T-cell (primary cell): Measurements from ENCODE around the gene SPSB3. TPM values are rescaled to one million over a fixed set of nuclear protein-coding genes. Genes with fewer than 3 reads are reported as not detected.

Source experiments
- ATAC-seq, 4 experiments: fragments of 200-7000 bp in 3 of 4; fragments of 150-1000 bp in 1 of 4; cut with Tn5 transposase; replicated peaks in 1 of 4; 1 replicate in 3 of 4; 2 replicates in 1 of 4; pipeline ENCODE4 v1.10.0; 2021; ENCODE audit warnings: moderate library complexity in 3 of 4, mild to moderate bottlenecking in 2 of 4, moderate number of reproducible peaks in 1 of 4
- CTCF ChIA-PET, 2 donors: fragments of 300-600 bp; sonication (Branson Sonifier 250); formaldehyde crosslinking; loops; one replicate each; lab custom pipeline; 2022; ENCODE audit warnings: antibody characterized with exemption in 2 of 2; lab: Charles Lee
- POLR2A ChIA-PET, 2 donors: fragments of 300-600 bp; sonication (Branson Sonifier 250); formaldehyde crosslinking; loops; one replicate each; lab custom pipeline; 2022; ENCODE audit warnings: antibody characterized with exemption in 2 of 2; lab: Charles Lee
- DNase-seq, 35 experiments: peaks; one replicate each; pipeline versions ENCODE4 v3.0.0 to v3.0.0-alpha.2; 2013 to 2023
- H3K27ac ChIP-seq: one replicate; pipeline ENCODE4 v1.5.1; 2013; ENCODE audit warnings: low read length
- H3K27me3 ChIP-seq, 2 experiments: replicated peaks in 1 of 2; 1 replicate in 1 of 2; 2 replicates in 1 of 2; pipeline versions ENCODE4 v1.6.1 to v1.7.0; 2013; ENCODE audit warnings: low read length in 1 of 2, mixed read lengths in 1 of 2; ENCODE audit not compliant: control insufficient read depth in 2 of 2, insufficient read depth in 2 of 2; ENCODE audit errors: extremely low read depth in 1 of 2
- H3K36me3 ChIP-seq, 2 donors: 1 replicate in 1 of 2; 2 replicates in 1 of 2; pipeline versions ENCODE4 v1.6.1 to v1.7.0; 2013; ENCODE audit warnings: low read length in 1 of 2; ENCODE audit not compliant: control insufficient read depth in 2 of 2, insufficient read depth in 1 of 2; ENCODE audit errors: extremely low read depth in 1 of 2
- H3K4me1 ChIP-seq, 2 experiments: 1 replicate in 1 of 2; 2 replicates in 1 of 2; pipeline versions ENCODE4 v1.6.1 to v1.7.0; 2013; ENCODE audit warnings: low read length in 2 of 2, mixed read lengths in 1 of 2; ENCODE audit not compliant: insufficient read depth in 2 of 2, control insufficient read depth in 1 of 2; ENCODE audit errors: extremely low read depth in 1 of 2
- H3K4me3 ChIP-seq, 2 donors: 1 replicate in 1 of 2; 2 replicates in 1 of 2; pipeline versions ENCODE4 v1.5.1 to v1.7.0; 2013; ENCODE audit warnings: mild to moderate bottlenecking in 2 of 2, low read length in 1 of 2, moderate library complexity in 1 of 2; ENCODE audit not compliant: control insufficient read depth in 1 of 2; ENCODE audit errors: extremely low read depth in 1 of 2
- H3K9me3 ChIP-seq: 2 replicates; pipeline ENCODE4 v1.7.0; 2013
- H3K27ac Mint-ChIP-seq, 2 donors: one replicate each; pipeline ENCODE4 v1.8.0; 2020 to 2021; ENCODE audit warnings: mild to moderate bottlenecking in 2 of 2, mixed read lengths in 2 of 2
- H3K27me3 Mint-ChIP-seq, 2 donors: one replicate each; pipeline ENCODE4 v1.8.0; 2021 to 2022; ENCODE audit warnings: mixed read lengths in 2 of 2
- H3K36me3 Mint-ChIP-seq: one replicate; pipeline ENCODE4 v1.8.0; 2021; ENCODE audit warnings: mixed read lengths
- H3K4me1 Mint-ChIP-seq, 3 donors: one replicate each; pipeline ENCODE4 v1.8.0; 2020 to 2022; ENCODE audit warnings: mixed read lengths in 3 of 3, mild to moderate bottlenecking in 1 of 3
- H3K4me3 Mint-ChIP-seq, 3 donors: one replicate each; pipeline ENCODE4 v1.8.0; 2020 to 2022; ENCODE audit warnings: mild to moderate bottlenecking in 3 of 3, mixed read lengths in 3 of 3, moderate library complexity in 3 of 3
- H3K9me3 Mint-ChIP-seq, 3 donors: one replicate each; pipeline ENCODE4 v1.8.0; 2020 to 2022; ENCODE audit warnings: mixed read lengths in 3 of 3
- WGBS: methylation state at CpG from one replicate; pipeline ENCODE4 v1.1.5; 2013; ENCODE audit warnings: missing lambda C conversion rate; ENCODE audit not compliant: insufficient coverage; 5-methylcytosine and 5-hydroxymethylcytosine counted together
- total RNA-seq, 35 experiments: library from RNA in 6 of 35; stranded (reverse) in 6 of 35; fragments of 120-200 nt in 1 of 35; gene quantifications; one replicate each; pipeline versions ENCODE4 v1.2.1 to v1.2.4 and lab custom pipeline; 2013 to 2026

Gene SPSB3
- total RNA-seq, 5 donors from 2014 or later (not counting 1 experiment from before 2014, with no cell fraction given) = 67.3 to 162 (median 139) TPM

DNA sequence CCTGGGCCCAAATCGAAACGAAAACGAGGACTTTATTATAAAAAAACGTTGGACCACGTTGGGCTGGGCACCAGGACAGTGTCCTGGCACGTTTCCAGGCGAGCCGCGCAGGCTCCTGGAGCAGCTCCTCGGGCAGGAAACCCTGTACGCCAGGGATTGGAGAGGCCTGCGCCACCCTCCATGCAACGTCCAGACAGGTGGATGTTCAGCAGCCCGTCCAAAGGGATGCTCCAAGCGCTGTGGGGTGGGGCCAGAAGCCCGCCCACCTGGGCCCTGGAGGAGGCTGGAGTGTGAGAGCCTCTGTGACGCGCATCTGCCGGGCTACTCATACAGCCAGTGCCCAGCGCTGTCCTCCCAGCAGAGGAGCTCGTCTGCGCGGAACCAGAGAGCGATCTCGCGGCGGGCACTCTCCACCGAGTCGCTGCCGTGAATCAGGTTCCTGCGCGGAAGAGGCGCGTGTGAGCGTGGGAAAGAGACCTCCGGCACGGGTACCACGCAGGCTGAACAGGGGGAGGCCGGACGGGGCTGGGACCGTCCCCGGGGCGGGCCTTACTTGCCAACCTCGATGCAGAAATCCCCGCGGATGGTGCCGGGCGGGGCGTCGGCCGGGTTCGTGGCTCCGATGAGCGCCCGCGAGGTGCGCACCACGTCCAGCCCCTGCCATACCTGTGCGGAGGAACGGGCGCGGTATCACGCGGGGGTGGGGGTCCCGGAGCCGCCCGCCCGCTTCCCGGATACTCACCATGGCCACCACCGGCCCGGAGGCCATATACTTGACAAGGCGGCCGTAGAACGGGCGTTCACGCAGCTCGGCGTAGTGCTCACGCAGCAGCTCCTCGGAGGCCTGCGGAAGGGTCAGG is 11.8 kb downstream of the SPSB3 start:
- Histone ChIP-seq H3K9me3 (no peaks in the 10 kb centered on the region), H3K27me3 (no peaks in the 10 kb centered on the region), H3K4me1 (peaks cover 4 to 45% of the 10 kb centered on the region in 2 experiments), H3K4me3 (peak overlapping the region; percentile 56 to 79), H3K27ac (peak overlapping the region; percentile 43), H3K36me3 (peaks cover 6 to 30% of the 10 kb centered on the region in 2 donors)
- Mint-ChIP-seq H3K27me3 (no peaks in the 10 kb centered on the region), H3K36me3 (peaks cover 6% of the 10 kb centered on the region), H3K4me1 (peaks cover 17 to 24% (median 18%) of the 10 kb centered on the region in 3 donors), H3K27ac (peak overlapping the region; percentile 52 to 80), H3K9me3 (no peaks in the 10 kb centered on the region), H3K4me3 (peak overlapping the region; percentile 80 to 97 (median 94))
- 30% methylated on average over 78 of the region's 81 CpGs for WGBS
- DNase-seq = peak in 32 of 35 experiments; percentile 20 to 76 (median 41)
- ChIA-PET POLR2A (no interaction called here), CTCF (no interaction called here)
- peak in 3 of 4 experiments; percentile 3 to 8 (median 3) for ATAC-seq

GRCh38 chr16:1769402-1770300 is 12.7 kb downstream of the SPSB3 start:
- Histone ChIP-seq H3K9me3 (no peaks in the 10 kb centered on the region), H3K36me3 (peaks cover 6 to 36% of the 10 kb centered on the region in 2 donors), H3K4me3 (no peak overlapping the region), H3K4me1 (peaks cover 4 to 36% of the 10 kb centered on the region in 2 experiments), H3K27ac (peak overlapping the region; percentile 43), H3K27me3 (no peaks in the 10 kb centered on the region)
- no peaks in the 10 kb centered on the region for H3K9me3 Mint-ChIP-seq
- H3K4me1 Mint-ChIP-seq = peaks cover 15 to 17% (median 15%) of the 10 kb centered on the region in 3 donors
- peaks cover 6% of the 10 kb centered on the region for H3K36me3 Mint-ChIP-seq
- CTCF ChIA-PET = no interaction called here
- peak overlapping the region; percentile 80 to 97 (median 94) for H3K4me3 Mint-ChIP-seq
- POLR2A ChIA-PET = no interaction called here
- 89% methylated on average over 11 of the region's 27 CpGs for WGBS
- peak overlapping the region; percentile 52 to 80 for H3K27ac Mint-ChIP-seq
- DNase-seq (no peak), ATAC-seq (no peak)
- H3K27me3 Mint-ChIP-seq = no peaks in the 10 kb centered on the region

- Histone ChIP-seq H3K27me3 (no peaks in the 10 kb centered on the region), H3K9me3 (no peaks in the 10 kb centered on the region), H3K4me1 (peaks cover 1 to 29% of the 10 kb centered on the region in 2 experiments), H3K4me3 (no peak overlapping the region), H3K36me3 (peaks cover 13 to 41% of the 10 kb centered on the region in 2 donors), H3K27ac (no peak overlapping the region)
- WGBS = 89% methylated on average over 14 of the region's 26 CpGs
- H3K27ac Mint-ChIP-seq = no peak overlapping the region
- DNase-seq = no peak
- ChIA-PET CTCF (no interaction called here), POLR2A (no interaction called here)
- no peaks in the 10 kb centered on the region for H3K27me3 Mint-ChIP-seq
- peaks cover 11 to 17% (median 12%) of the 10 kb centered on the region in 3 donors for H3K4me1 Mint-ChIP-seq
- peak overlapping the region in 1 of 3 donors; percentile 97 for H3K4me3 Mint-ChIP-seq
- no peaks in the 10 kb centered on the region for H3K9me3 Mint-ChIP-seq
- no peak for ATAC-seq
- peaks cover 6% of the 10 kb centered on the region for H3K36me3 Mint-ChIP-seq
Observed at GRCh38 chr16:1768767-1769401, 13.5 kb downstream of the SPSB3 start.

DNA sequence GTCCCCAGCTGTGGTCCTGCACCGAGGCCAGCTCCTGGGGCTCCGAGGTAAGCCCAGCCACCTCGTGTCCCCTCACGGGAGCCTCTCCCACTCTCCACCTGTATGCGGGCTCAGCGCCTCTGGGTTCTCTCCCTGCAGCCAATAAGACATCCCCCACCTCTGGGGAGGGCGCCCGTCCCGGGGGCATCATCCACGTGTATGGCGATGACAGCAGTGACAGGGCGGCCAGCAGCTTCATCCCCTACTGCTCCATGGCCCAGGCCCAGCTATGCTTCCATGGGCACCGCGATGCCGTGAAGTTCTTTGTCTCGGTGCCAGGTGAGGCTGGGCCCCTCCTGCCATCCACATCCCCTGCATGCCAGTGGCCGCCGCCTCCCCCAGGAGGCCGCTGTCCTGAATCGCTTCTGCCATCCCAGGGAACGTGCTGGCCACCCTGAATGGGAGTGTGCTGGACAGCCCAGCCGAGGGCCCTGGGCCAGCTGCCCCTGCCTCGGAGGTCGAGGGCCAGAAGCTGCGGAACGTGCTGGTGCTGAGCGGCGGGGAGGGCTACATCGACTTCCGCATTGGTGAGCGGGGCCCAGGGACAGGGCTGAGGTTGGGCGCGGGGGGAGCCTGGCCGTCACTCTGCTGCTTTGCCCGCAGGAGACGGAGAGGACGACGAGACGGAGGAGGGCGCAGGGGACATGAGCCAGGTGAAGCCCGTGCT is 14.2 kb downstream of the SPSB3 start:
- no peaks in the 10 kb centered on the region for H3K9me3 ChIP-seq
- no peak overlapping the region for H3K4me3 ChIP-seq
- no peak overlapping the region for H3K27ac ChIP-seq
- H3K4me1 ChIP-seq = peaks cover 0 to 24% of the 10 kb centered on the region in 2 experiments
- 88% methylated on average over 40 of the region's 41 CpGs for WGBS
- POLR2A ChIA-PET = no interaction called here
- peaks cover 13 to 41% of the 10 kb centered on the region in 2 donors for H3K36me3 ChIP-seq
- Mint-ChIP-seq H3K27me3 (no peaks in the 10 kb centered on the region), H3K4me1 (peaks cover 9 to 17% (median 11%) of the 10 kb centered on the region in 3 donors), H3K9me3 (no peaks in the 10 kb centered on the region), H3K36me3 (peaks cover 6% of the 10 kb centered on the region), H3K4me3 (no peak overlapping the region), H3K27ac (peak overlapping the region in 1 of 2 donors; percentile 52)
- no peaks in the 10 kb centered on the region for H3K27me3 ChIP-seq
- no peak for ATAC-seq
- DNase-seq = no peak
- CTCF ChIA-PET = no interaction called here

GRCh38 chr16:1767116-1767994 is 15.0 kb downstream of the SPSB3 start:
- Mint-ChIP-seq H3K36me3 (peaks cover 6% of the 10 kb centered on the region), H3K27me3 (no peaks in the 10 kb centered on the region), H3K4me1 (peaks cover 8 to 14% (median 10%) of the 10 kb centered on the region in 3 donors), H3K4me3 (no peak overlapping the region), H3K9me3 (no peaks in the 10 kb centered on the region), H3K27ac (no peak overlapping the region)
- 98% methylated on average over 24 of the region's 42 CpGs for WGBS
- peaks cover 13 to 46% of the 10 kb centered on the region in 2 donors for H3K36me3 ChIP-seq
- H3K9me3 ChIP-seq = no peaks in the 10 kb centered on the region
- no peak for DNase-seq
- no peak for ATAC-seq
- peaks cover 0 to 22% of the 10 kb centered on the region in 2 experiments for H3K4me1 ChIP-seq
- no peak overlapping the region for H3K4me3 ChIP-seq
- POLR2A ChIA-PET = no interaction called here
- CTCF ChIA-PET = no interaction called here
- H3K27ac ChIP-seq = no peak overlapping the region
- H3K27me3 ChIP-seq = no peaks in the 10 kb centered on the region
